PC-3 (cell line): ENCODE results near the gene MTF2. TPM values are rescaled to one million over a fixed set of nuclear protein-coding genes. Genes with fewer than 3 reads are reported as not detected.
A peak's percentile ranks its signal among the peaks of the same experiment; 100 is the strongest.

ENCODE experiments used
- ATAC-seq: fragments of 200-7000 bp; cut with Tn5 transposase; 2 replicates; pipeline ENCODE4 v1.9.1; 2020; ENCODE audit warnings: mild to moderate bottlenecking, moderate library complexity
- BruUV-seq: library from RNA; stranded (reverse); fragments of 400-500 nt; replicated peaks from 2 replicates; lab custom pipeline; 2021; lab: Mats Ljungman, UMichigan
- CTCF ChIA-PET: fragments of 300-600 bp; sonication (Branson Sonifier 250); formaldehyde crosslinking; loops from one replicate; lab custom pipeline; 2022; ENCODE audit warnings: antibody characterized with exemption; lab: Charles Lee
- POLR2A ChIA-PET: fragments of 300-600 bp; sonication (Branson Sonifier 250); formaldehyde crosslinking; loops from one replicate; lab custom pipeline; 2022; ENCODE audit warnings: antibody characterized with exemption; ENCODE audit not compliant: unreplicated experiment; lab: Charles Lee
- DNase-seq: peaks from one replicate; pipeline ENCODE4 v3.0.0-alpha.2; 2015
- H2AFZ ChIP-seq: fragments of 300-600 bp; sonication (generic); 2 replicates; pipeline ENCODE4 v1.6.0; 2016; ENCODE audit warnings: antibody characterized with exemption, low read length
- H3F3A ChIP-seq: fragments of 300-600 bp; sonication (generic); one replicate; pipeline ENCODE4 v1.6.0; 2017; ENCODE audit warnings: antibody characterized with exemption, low read length, control low read depth, mild to moderate bottlenecking; ENCODE audit not compliant: unreplicated experiment
- H3K27ac ChIP-seq: fragments of 300-600 bp; sonication (generic); 2 replicates; pipeline ENCODE4 v1.5.1; 2016; ENCODE audit warnings: mild to moderate bottlenecking, low read length
- H3K27me3 ChIP-seq: fragments of 300-600 bp; sonication (generic); 2 replicates; pipeline ENCODE4 v1.6.1; 2016; ENCODE audit warnings: low read length, mixed read lengths
- H3K36me3 ChIP-seq: fragments of 300-600 bp; sonication (generic); 2 replicates; pipeline ENCODE4 v1.6.1; 2016; ENCODE audit warnings: low read depth, mixed run types, low read length, mixed read lengths
- H3K4me1 ChIP-seq: fragments of 300-600 bp; sonication (generic); 2 replicates; pipeline ENCODE4 v1.5.1; 2016; ENCODE audit warnings: low read length; ENCODE audit not compliant: insufficient read depth
- H3K4me2 ChIP-seq: fragments of 300-600 bp; sonication (generic); 2 replicates; pipeline ENCODE4 v1.6.0; 2016; ENCODE audit warnings: low read length
- H3K4me3 ChIP-seq: fragments of 300-600 bp; sonication (generic); 2 replicates; pipeline ENCODE4 v1.5.1; 2016; ENCODE audit warnings: mild to moderate bottlenecking, low read length, mixed read lengths
- H3K79me2 ChIP-seq: fragments of 300-600 bp; sonication (generic); 2 replicates; pipeline ENCODE4 v1.6.1; 2017; ENCODE audit warnings: low read length, mixed read lengths
- H3K9ac ChIP-seq: fragments of 300-600 bp; sonication (generic); 2 replicates; pipeline ENCODE4 v1.6.0; 2016; ENCODE audit warnings: mild to moderate bottlenecking, low read length
- H3K9me2 ChIP-seq: fragments of 300-600 bp; sonication (generic); replicated peaks from 2 replicates; pipeline ENCODE4 v1.6.1; 2016; ENCODE audit warnings: mixed run types, low read length, mixed read lengths
- H3K9me3 ChIP-seq: fragments of 300-600 bp; sonication (generic); 2 replicates; pipeline ENCODE4 v1.6.1; 2016; ENCODE audit warnings: low read length, mixed read lengths
- H4K20me1 ChIP-seq: fragments of 300-600 bp; sonication (generic); 2 replicates; pipeline ENCODE4 v1.6.1; 2016; ENCODE audit warnings: low read length, mixed read lengths
- EZH2 ChIP-seq: fragments of 300-600 bp; sonication (generic); IDR thresholded peaks from one replicate; pipeline ENCODE4 v1.6.1; 2017; ENCODE audit warnings: antibody characterized with exemption, mild to moderate bottlenecking, low read length; ENCODE audit not compliant: unreplicated experiment
- EZH2phosphoT487 ChIP-seq: fragments of 300-600 bp; sonication (generic); IDR thresholded peaks from 2 replicates; pipeline ENCODE4 v1.6.1; 2018; ENCODE audit warnings: mild to moderate bottlenecking, antibody characterized with exemption, low read length, borderline replicate concordance
- intact Hi-C: fragments of 100-400 bp; cut with micrococcal nuclease; formaldehyde crosslinking; loops from 2 replicates; pipeline ENCODE4 v1.9.0; 2023
- total RNA-seq: library from RNA; depleted of rRNA; stranded (reverse); fragments of >200 nt; gene quantifications from 2 replicates; pipeline ENCODE4 v1.2.3, GENCODE V29; 2014
- TF ChIP-seq, protein P1 (sequence below): fragments of 300-600 bp; sonication (generic); conservative IDR thresholded peaks from 2 replicates; pipeline ENCODE4 v1.5.1; 2017; ENCODE audit warnings: antibody characterized with exemption, low read depth, mild to moderate bottlenecking, low read length

Gene MTF2
- total RNA-seq, 1 experiment from 2014 or later, result 25.3 TPM

DNA sequence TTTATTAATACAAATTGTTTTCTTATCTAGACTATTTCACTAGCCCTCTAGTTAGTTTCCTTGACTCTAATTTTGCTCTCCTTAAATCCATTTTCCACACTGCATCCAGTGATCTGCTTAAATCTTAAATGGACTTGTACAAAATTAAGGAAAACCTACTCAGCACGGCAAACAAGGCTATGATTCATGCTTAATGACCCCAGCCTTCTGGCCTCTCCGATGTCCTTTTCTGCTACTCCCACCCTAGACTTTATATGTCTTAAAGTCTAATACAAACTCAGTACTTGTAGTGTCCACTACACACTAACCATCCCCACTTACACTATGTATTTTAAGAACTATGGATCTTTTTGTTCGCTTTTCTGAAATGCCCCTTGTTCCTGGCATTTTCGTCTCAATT lies 98.9 kb downstream of the MTF2 start:
- DNase-seq (peak; percentile 37), ATAC-seq (no peak)
- Histone ChIP-seq H3K9me2 (no peaks in the 10 kb centered on the region), H3F3A (no peaks in the 10 kb centered on the region), H3K4me3 (peak overlapping the region; percentile 93), H3K36me3 (peaks cover 12% of the 10 kb centered on the region), H3K4me2 (peak overlapping the region; percentile 97), H3K27me3 (no peaks in the 10 kb centered on the region), H3K27ac (0 out of 2 replicates have a peak overlapping the region, but pooled peaks have one; percentile 98), H2AFZ (no peak overlapping the region), H3K4me1 (peaks cover 21% of the 10 kb centered on the region), H3K9me3 (no peaks in the 10 kb centered on the region), H4K20me1 (peaks cover 46% of the 10 kb centered on the region), H3K79me2 (peaks cover 90% of the 10 kb centered on the region), H3K9ac (peak overlapping the region; percentile 98)
- POLR2A ChIA-PET, result interaction anchor here (0.6 kb wide), 2 partner anchors 39 to 97 kb away, joined by 4 to 8 read pairs; no protein-coding TSS in a partner anchor
- TF ChIP-seq EZH2 (no peak), EZH2phosphoT487 (no peak)
- TF ChIP-seq, protein P1, sequence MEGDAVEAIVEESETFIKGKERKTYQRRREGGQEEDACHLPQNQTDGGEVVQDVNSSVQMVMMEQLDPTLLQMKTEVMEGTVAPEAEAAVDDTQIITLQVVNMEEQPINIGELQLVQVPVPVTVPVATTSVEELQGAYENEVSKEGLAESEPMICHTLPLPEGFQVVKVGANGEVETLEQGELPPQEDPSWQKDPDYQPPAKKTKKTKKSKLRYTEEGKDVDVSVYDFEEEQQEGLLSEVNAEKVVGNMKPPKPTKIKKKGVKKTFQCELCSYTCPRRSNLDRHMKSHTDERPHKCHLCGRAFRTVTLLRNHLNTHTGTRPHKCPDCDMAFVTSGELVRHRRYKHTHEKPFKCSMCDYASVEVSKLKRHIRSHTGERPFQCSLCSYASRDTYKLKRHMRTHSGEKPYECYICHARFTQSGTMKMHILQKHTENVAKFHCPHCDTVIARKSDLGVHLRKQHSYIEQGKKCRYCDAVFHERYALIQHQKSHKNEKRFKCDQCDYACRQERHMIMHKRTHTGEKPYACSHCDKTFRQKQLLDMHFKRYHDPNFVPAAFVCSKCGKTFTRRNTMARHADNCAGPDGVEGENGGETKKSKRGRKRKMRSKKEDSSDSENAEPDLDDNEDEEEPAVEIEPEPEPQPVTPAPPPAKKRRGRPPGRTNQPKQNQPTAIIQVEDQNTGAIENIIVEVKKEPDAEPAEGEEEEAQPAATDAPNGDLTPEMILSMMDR, result no peak
- CTCF ChIA-PET, result no interaction called here
- intact Hi-C loops, result no loop called here
- no TSS peak for BruUV-seq

- H3F3A ChIP-seq, result no peaks in the 10 kb centered on the region
- ChIA-PET POLR2A (interaction anchor here (0.6 kb wide), 2 partner anchors 98 to 859 kb away, joined by 3 to 4 read pairs; no protein-coding TSS in a partner anchor), CTCF (no interaction called here)
- peaks cover 41% of the 10 kb centered on the region for H4K20me1 ChIP-seq
- H3K79me2 ChIP-seq, result peaks cover 90% of the 10 kb centered on the region
- intact Hi-C loops, result no loop called here
- peak overlapping the region; percentile 97 for H3K4me2 ChIP-seq
- DNase-seq (no peak), ATAC-seq (no peak)
- H3K27ac ChIP-seq, result peak overlapping the region; percentile 98; the same call in 1 of the 2 replicates
- peak overlapping the region; percentile 93 for H3K4me3 ChIP-seq
- peaks cover 12% of the 10 kb centered on the region for H3K36me3 ChIP-seq
- TF ChIP-seq, protein P1, result no peak
- TF ChIP-seq EZH2phosphoT487 (no peak), EZH2 (no peak)
- H3K4me1 ChIP-seq, result peaks cover 22% of the 10 kb centered on the region
- H3K27me3 ChIP-seq, result no peaks in the 10 kb centered on the region
- BruUV-seq, result no TSS peak
- H2AFZ ChIP-seq, result no peak overlapping the region
- H3K9me3 ChIP-seq, result no peaks in the 10 kb centered on the region
- H3K9ac ChIP-seq, result peak overlapping the region; percentile 98
- H3K9me2 ChIP-seq, result no peaks in the 10 kb centered on the region
These were observed 99.3 kb downstream of the MTF2 start for GRCh38 chr1:93178418-93178817.
